GM23338 (cell line): Measurements from ENCODE around the gene HTR4. TPM values are rescaled to one million over a fixed set of nuclear protein-coding genes. Genes with fewer than 3 reads are reported as not detected.
A peak's percentile ranks its signal among the peaks of the same experiment; 100 is the strongest.

Source experiments
- ATAC-seq: fragments of 200-7000 bp; cut with Tn5 transposase; 3 replicates; pipeline ENCODE4 v1.9.1; 2020
- DNase-seq: peaks from one replicate; pipeline ENCODE4 v3.0.0-alpha.2; 2015; ENCODE audit warnings: low spot score
- H2AFZ ChIP-seq: fragments of 200-600 bp; sonication (generic); 2 replicates; pipeline ENCODE4 v1.8.0; 2016; ENCODE audit warnings: antibody characterized with exemption, mild to moderate bottlenecking, moderate library complexity
- H3F3A ChIP-seq: fragments of 200-600 bp; sonication (generic); replicated peaks from 2 replicates; pipeline ENCODE4 v1.8.0; 2017; ENCODE audit warnings: antibody characterized with exemption, mixed run types, low read depth
- H3K27ac ChIP-seq: fragments of 200-600 bp; sonication (generic); 2 replicates; pipeline ENCODE4 v1.6.1; 2016; ENCODE audit warnings: low read depth
- H3K27me3 ChIP-seq: fragments of 200-600 bp; sonication (generic); 2 replicates; pipeline ENCODE4 v1.8.0; 2016; ENCODE audit warnings: mild to moderate bottlenecking, mixed run types, moderate library complexity; ENCODE audit not compliant: insufficient read depth
- H3K36me3 ChIP-seq: fragments of 200-600 bp; sonication (generic); 2 replicates; pipeline ENCODE4 v1.8.0; 2016; ENCODE audit warnings: mild to moderate bottlenecking; ENCODE audit not compliant: insufficient read depth
- H3K4me1 ChIP-seq: fragments of 200-600 bp; sonication (generic); 2 replicates; pipeline ENCODE4 v1.8.0; 2016; ENCODE audit warnings: mild to moderate bottlenecking, moderate library complexity; ENCODE audit not compliant: insufficient read depth
- H3K4me2 ChIP-seq: fragments of 200-600 bp; sonication (generic); 2 replicates; pipeline ENCODE4 v1.7.1; 2017; ENCODE audit warnings: mixed run types
- H3K4me3 ChIP-seq: fragments of 200-600 bp; sonication (generic); 2 replicates; pipeline ENCODE4 v1.6.1; 2016; ENCODE audit warnings: mixed run types
- H3K79me2 ChIP-seq: fragments of 200-600 bp; sonication (generic); replicated peaks from 2 replicates; pipeline ENCODE4 v1.8.0; 2017; ENCODE audit warnings: mild to moderate bottlenecking; ENCODE audit not compliant: insufficient read depth
- H3K9me2 ChIP-seq: fragments of 200-600 bp; sonication (generic); 2 replicates; pipeline ENCODE4 v1.8.0; 2017; ENCODE audit not compliant: insufficient read depth
- H4K20me1 ChIP-seq: fragments of 200-600 bp; sonication (generic); replicated peaks from 2 replicates; pipeline ENCODE4 v1.8.0; 2017; ENCODE audit warnings: mild to moderate bottlenecking; ENCODE audit not compliant: insufficient read depth
- H3K27ac Mint-ChIP-seq: 2 replicates; pipeline ENCODE4 v1.8.0; 2020; ENCODE audit warnings: inconsistent platforms, mild to moderate bottlenecking, moderate library complexity, mixed read lengths
- H3K27me3 Mint-ChIP-seq: 3 replicates; pipeline ENCODE4 v1.8.0; 2022; ENCODE audit warnings: low read depth, mild to moderate bottlenecking, moderate library complexity, mixed read lengths, inconsistent platforms; ENCODE audit not compliant: insufficient read depth, poor library complexity
- H3K36me3 Mint-ChIP-seq: 3 replicates; pipeline ENCODE4 v1.8.0; 2021; ENCODE audit warnings: low read depth, mild to moderate bottlenecking, inconsistent platforms, moderate library complexity, mixed read lengths
- H3K4me1 Mint-ChIP-seq: 3 replicates; pipeline ENCODE4 v1.8.0; 2020; ENCODE audit warnings: mild to moderate bottlenecking, inconsistent platforms, mixed read lengths
- H3K4me3 Mint-ChIP-seq: 3 replicates; pipeline ENCODE4 v1.8.0; 2021; ENCODE audit warnings: moderate library complexity, mild to moderate bottlenecking, inconsistent platforms, mixed read lengths
- H3K9me3 Mint-ChIP-seq: 3 replicates; pipeline ENCODE4 v1.8.0; 2020; ENCODE audit warnings: moderate library complexity, mild to moderate bottlenecking, inconsistent platforms, mixed read lengths
- CREB1 ChIP-seq: fragments of 250-450 bp; sonication (Bioruptor Pico); IDR thresholded peaks from 2 replicates; pipeline ENCODE4 v1.5.0; 2020; ENCODE audit warnings: low read depth, mild to moderate bottlenecking, moderate library complexity
- CTCF ChIP-seq, 2 experiments: fragments of 200-600 bp in 1 of 2; sonication (generic) in 1 of 2; conservative IDR thresholded peaks; 2 replicates each; pipeline versions ENCODE4 v1.5.1 to v1.6.1; 2016 to 2017; ENCODE audit warnings: antibody characterized with exemption in 2 of 2, low read depth in 2 of 2, mild to moderate bottlenecking in 2 of 2, moderate library complexity in 1 of 2
- EZH2 ChIP-seq: fragments of 200-600 bp; sonication (generic); IDR thresholded peaks from one replicate; pipeline ENCODE4 v1.8.0; 2017; ENCODE audit warnings: antibody characterized with exemption, mild to moderate bottlenecking, low read depth; ENCODE audit not compliant: unreplicated experiment
- EZH2phosphoT487 ChIP-seq: fragments of 200-600 bp; sonication (generic); IDR thresholded peaks from one replicate; pipeline ENCODE4 v1.8.1; 2018; ENCODE audit warnings: antibody characterized with exemption; ENCODE audit not compliant: unreplicated experiment
- JUNB ChIP-seq: IDR thresholded peaks from one replicate; pipeline ENCODE4 v1.6.1; 2016; ENCODE audit warnings: antibody characterized with exemption; ENCODE audit not compliant: unreplicated experiment
- NANOG ChIP-seq: IDR thresholded peaks from 2 replicates; pipeline ENCODE4 v1.6.1; 2016; ENCODE audit warnings: antibody characterized with exemption, borderline replicate concordance
- POLR2AphosphoS5 ChIP-seq: IDR thresholded peaks from 2 replicates; pipeline ENCODE4 v1.6.1; 2016; ENCODE audit warnings: antibody characterized with exemption, low read depth
- REST ChIP-seq: IDR thresholded peaks from one replicate; pipeline ENCODE4 v1.6.1; 2018; ENCODE audit warnings: antibody characterized with exemption; ENCODE audit not compliant: unreplicated experiment
- STAT1 ChIP-seq: IDR thresholded peaks from one replicate; pipeline ENCODE4 v1.6.1; 2016; ENCODE audit warnings: antibody characterized with exemption; ENCODE audit not compliant: unreplicated experiment
- ZNF114 ChIP-seq: fragments of 250-450 bp; sonication (Bioruptor Pico); IDR thresholded peaks from 2 replicates; pipeline ENCODE4 v1.5.0; 2020; ENCODE audit warnings: mild to moderate bottlenecking, moderate library complexity
- ZNF331 ChIP-seq: fragments of 250-450 bp; sonication (Bioruptor Pico); IDR thresholded peaks from 2 replicates; pipeline ENCODE4 v1.5.0; 2020; ENCODE audit warnings: low read depth, mild to moderate bottlenecking, moderate library complexity
- polyA plus RNA-seq: library from polyadenylated mRNA; unstranded; fragments of >200 nt; fragmentation: Nextera tagmentation; extraction: Ambion mirVana; gene quantifications from 2 replicates; pipeline ENCODE4 v1.2.1, GENCODE V29; 2016
- total RNA-seq: library from RNA; depleted of rRNA; stranded (reverse); fragments of >200 nt; shearing (Covaris generic); gene quantifications from 2 replicates; pipeline ENCODE4 v1.2.3, GENCODE V29; 2014
- TF ChIP-seq, protein P1 (sequence below): IDR thresholded peaks from 2 replicates; pipeline ENCODE4 v1.6.1; 2016; ENCODE audit warnings: antibody characterized with exemption

HTR4 gene
- total and polyA plus RNA-seq, 2 experiments from 2014 or later, result 0.10 TPM; not detected in 1

- no peaks in the 10 kb centered on the region; the same call in 1 of the 2 replicates for H4K20me1 ChIP-seq
- Mint-ChIP-seq H3K27me3 (no peaks in the 10 kb centered on the region), H3K36me3 (no peaks in the 10 kb centered on the region), H3K4me3 (no peak overlapping the region), H3K27ac (no peak overlapping the region), H3K4me1 (peaks cover 3% of the 10 kb centered on the region), H3K9me3 (no peaks in the 10 kb centered on the region; the same call in 2 of the 3 replicates)
- DNase-seq (peak; percentile 87), ATAC-seq (peak; percentile 97)
- no peak overlapping the region for H3K4me2 ChIP-seq
- H2AFZ ChIP-seq, result peak overlapping the region; percentile 99
- H3K27ac ChIP-seq, result no peak overlapping the region
- H3K4me3 ChIP-seq, result no peak overlapping the region
- no peaks in the 10 kb centered on the region for H3K36me3 ChIP-seq
- peaks cover 16% of the 10 kb centered on the region for H3K27me3 ChIP-seq
- H3K4me1 ChIP-seq, result peaks cover 8% of the 10 kb centered on the region; the same call in 1 of the 2 replicates
- no peaks in the 10 kb centered on the region for H3K9me2 ChIP-seq
- H3K79me2 ChIP-seq, result no peaks in the 10 kb centered on the region
- TF ChIP-seq CTCF (conservative IDR thresholded peaks at IDR 0.05; ENCODE audit: low read depth in 2 of 2) (peak; percentile 72 to 85), EZH2phosphoT487 (no peak)
- no peaks in the 10 kb centered on the region for H3F3A ChIP-seq
These were observed 171.4 kb downstream of the HTR4 start for GRCh38 chr5:148482697-148483462.

GRCh38 chr5:148482196-148482595, 172.1 kb downstream of the HTR4 start:
- H3K27ac ChIP-seq, result no peak overlapping the region
- H3K4me2 ChIP-seq, result no peak overlapping the region
- no peaks in the 10 kb centered on the region; the same call in 1 of the 2 replicates for H4K20me1 ChIP-seq
- H3F3A ChIP-seq, result no peaks in the 10 kb centered on the region
- Mint-ChIP-seq H3K4me1 (peaks cover 3% of the 10 kb centered on the region), H3K4me3 (no peak overlapping the region), H3K27me3 (no peaks in the 10 kb centered on the region), H3K9me3 (no peaks in the 10 kb centered on the region; the same call in 2 of the 3 replicates), H3K27ac (no peak overlapping the region), H3K36me3 (no peaks in the 10 kb centered on the region)
- peak overlapping the region; percentile 99 for H2AFZ ChIP-seq
- no peak for ATAC-seq
- H3K27me3 ChIP-seq, result peaks cover 9% of the 10 kb centered on the region
- H3K4me3 ChIP-seq, result no peak overlapping the region
- H3K9me2 ChIP-seq, result no peaks in the 10 kb centered on the region
- DNase-seq, result no peak
- no peaks in the 10 kb centered on the region for H3K79me2 ChIP-seq
- H3K36me3 ChIP-seq, result no peaks in the 10 kb centered on the region
- peaks cover 8% of the 10 kb centered on the region; the same call in 1 of the 2 replicates for H3K4me1 ChIP-seq
- TF ChIP-seq POLR2AphosphoS5 (no peak), JUNB (no peak), EZH2 (no peak), REST (no peak), STAT1 (no peak), ZNF331 (no peak), ZNF114 (no peak), EZH2phosphoT487 (no peak), NANOG (no peak), CREB1 (CRISPR knock-in tag) (no peak)
- TF ChIP-seq, protein P1, sequence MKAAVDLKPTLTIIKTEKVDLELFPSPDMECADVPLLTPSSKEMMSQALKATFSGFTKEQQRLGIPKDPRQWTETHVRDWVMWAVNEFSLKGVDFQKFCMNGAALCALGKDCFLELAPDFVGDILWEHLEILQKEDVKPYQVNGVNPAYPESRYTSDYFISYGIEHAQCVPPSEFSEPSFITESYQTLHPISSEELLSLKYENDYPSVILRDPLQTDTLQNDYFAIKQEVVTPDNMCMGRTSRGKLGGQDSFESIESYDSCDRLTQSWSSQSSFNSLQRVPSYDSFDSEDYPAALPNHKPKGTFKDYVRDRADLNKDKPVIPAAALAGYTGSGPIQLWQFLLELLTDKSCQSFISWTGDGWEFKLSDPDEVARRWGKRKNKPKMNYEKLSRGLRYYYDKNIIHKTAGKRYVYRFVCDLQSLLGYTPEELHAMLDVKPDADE, result no peak
